ENCODE measurements around the gene SLC39A3.

Gene SLC39A3

DNA sequence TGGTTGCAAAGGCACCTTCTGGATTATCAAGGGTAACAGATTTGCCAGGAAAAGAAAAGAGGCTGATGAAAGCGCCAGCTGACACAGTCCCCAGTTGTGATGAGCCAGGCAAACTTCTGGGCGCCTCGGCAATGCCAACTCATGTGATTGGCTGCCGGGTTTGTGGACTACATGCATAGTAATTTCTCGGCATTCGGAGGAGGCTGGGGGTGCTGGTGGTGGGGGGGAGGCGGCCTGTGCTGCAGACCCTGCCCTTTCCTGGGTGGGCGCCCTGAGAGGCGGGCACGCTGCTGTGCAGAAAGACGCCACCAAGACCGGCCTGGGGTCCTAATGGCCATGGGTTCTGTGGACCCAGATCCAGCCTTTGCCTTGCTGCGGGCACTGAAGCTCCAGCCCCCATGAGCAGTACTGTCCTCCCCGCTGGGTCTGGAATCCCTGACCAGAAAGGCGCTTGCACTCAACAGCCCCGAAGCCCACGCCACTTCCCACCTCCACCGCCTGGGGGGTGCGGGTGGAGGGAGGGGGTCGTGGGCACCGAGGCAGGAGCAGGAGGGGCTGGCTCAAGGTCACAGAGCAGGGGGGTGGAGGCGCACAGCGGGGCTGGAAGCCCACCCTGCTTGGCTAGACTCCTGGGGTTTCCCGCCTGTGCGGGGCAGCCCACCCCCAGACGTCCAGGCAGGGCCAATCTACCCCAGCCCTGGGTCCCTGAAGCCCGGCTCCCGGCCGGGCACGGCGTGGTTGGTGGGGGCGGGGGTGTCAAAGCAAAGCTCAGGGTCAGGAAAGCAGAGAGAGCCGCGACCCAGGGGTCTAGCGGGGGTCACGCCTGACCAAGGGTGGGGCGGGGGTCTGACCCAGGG, 19.7 kb downstream of the SLC39A3 start:
- Histone ChIP-seq H3K4me3 (ENCODE audit: insufficient read length, low read depth) (peak overlapping the region; percentile 58), H3K9ac (ENCODE audit: insufficient read length, low read depth) (peak overlapping the region; percentile 85), H3K9me3 (ENCODE audit: insufficient read depth, low read length) (peaks cover 8% of the 10 kb centered on the region; the same call in 1 of the 2 replicates), H3K36me3 (ENCODE audit: insufficient read depth, insufficient read length, low read length) (peaks cover 9% of the 10 kb centered on the region), H3K4me1 (ENCODE audit: insufficient read depth, insufficient read length) (peaks cover 19% of the 10 kb centered on the region), H3K27me3 (ENCODE audit: insufficient read depth, insufficient read length) (no peaks in the 10 kb centered on the region)
- DNase-seq (ENCODE audit: low read depth, low spot score): no peak
- TF ChIP-seq ZNF274 (IDR thresholded peaks at IDR 0.05; ENCODE audit: low read depth, low read length) (no peak), SUZ12 (IDR thresholded peaks at IDR 0.05; ENCODE audit: extremely low read depth, insufficient read depth, insufficient read length) (no peak), YY1 (IDR thresholded peaks at IDR 0.05; ENCODE audit: insufficient read depth, insufficient read length) (no peak)

DNA sequence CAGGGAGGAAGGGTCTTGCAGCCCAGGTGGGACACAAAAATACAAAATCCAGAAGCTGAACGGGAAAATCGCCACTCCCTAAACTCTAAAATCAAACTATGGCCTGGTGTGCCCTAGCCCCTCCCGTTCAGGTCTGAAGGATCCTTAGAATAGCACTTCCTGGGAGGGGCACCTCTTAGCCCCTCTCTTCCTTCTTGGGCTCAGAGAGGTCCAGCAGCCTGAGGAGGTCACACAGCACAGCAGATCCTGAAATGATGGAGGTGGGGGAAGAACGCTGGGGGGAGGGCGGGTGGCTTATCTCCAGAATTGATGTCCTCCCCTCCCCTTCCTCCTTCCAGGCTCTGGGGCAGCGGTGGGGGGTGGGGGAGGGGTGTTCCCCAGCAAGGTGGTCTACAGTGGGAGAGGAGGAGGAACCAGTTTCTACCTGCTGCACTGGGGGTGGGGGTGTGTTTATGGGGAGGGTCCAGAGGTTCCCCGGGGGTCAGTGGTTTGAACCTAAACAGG, 20.5 kb downstream of the SLC39A3 start:
- Histone ChIP-seq H3K4me3 (ENCODE audit: insufficient read length, low read depth) (no peak overlapping the region), H3K9me3 (ENCODE audit: insufficient read depth, low read length) (peaks cover 10% of the 10 kb centered on the region; the same call in 1 of the 2 replicates), H3K9ac (ENCODE audit: insufficient read length, low read depth) (no peak overlapping the region), H3K27me3 (ENCODE audit: insufficient read depth, insufficient read length) (no peaks in the 10 kb centered on the region), H3K4me1 (ENCODE audit: insufficient read depth, insufficient read length) (peaks cover 19% of the 10 kb centered on the region), H3K36me3 (ENCODE audit: insufficient read depth, insufficient read length, low read length) (peaks cover 9% of the 10 kb centered on the region)
- no peak for TF ChIP-seq SUZ12 (IDR thresholded peaks at IDR 0.05; ENCODE audit: extremely low read depth, insufficient read depth, insufficient read length)
- no peak for TF ChIP-seq ZNF274 (IDR thresholded peaks at IDR 0.05; ENCODE audit: low read depth, low read length)
- no peak for TF ChIP-seq YY1 (IDR thresholded peaks at IDR 0.05; ENCODE audit: insufficient read depth, insufficient read length)
- DNase-seq (ENCODE audit: low read depth, low spot score): no peak

DNA sequence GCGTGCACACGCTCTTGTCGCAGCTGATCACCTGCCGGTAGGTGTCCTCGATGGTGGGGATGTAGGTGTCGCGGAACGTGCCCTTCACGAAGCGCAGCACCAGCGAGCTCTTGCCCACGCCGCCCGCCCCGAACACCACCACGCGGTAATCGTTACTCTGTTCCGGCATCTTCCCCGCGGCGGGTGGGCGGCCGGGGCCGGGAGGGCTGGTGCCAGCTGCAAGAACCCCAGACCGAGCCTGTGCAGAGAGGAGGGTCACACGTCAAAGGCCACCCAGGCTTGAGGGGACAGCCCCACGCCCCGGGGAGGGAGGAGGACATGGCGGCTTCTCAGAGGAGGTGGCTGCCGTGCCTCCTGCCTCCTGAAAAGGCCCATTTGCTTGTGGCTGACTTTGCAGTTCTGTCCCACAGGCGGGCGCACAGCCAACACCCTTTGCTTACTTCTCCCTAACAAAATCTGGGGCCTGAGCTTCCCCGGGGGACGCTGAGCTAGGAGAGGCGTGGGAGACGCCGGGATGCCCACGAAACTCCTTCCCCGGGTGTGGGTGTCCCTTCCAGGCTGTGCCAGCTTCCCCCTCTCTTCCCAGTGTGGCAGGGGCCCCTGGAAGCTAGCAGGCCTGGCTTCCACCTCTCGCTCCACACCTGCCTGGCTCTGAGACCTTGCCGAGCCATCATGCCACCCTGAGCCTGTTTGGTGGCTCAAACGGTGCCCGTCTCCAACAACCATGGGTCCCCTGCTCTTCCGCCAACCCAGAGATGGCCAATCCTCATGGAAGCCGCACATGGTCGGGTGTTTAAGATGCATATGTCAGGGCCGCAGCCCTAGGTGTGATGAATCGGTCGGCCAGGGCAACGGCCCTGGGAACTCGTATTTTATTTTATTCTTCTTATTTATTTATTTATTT, 21.9 kb downstream of the SLC39A3 start:
- Histone ChIP-seq H3K36me3 (ENCODE audit: insufficient read depth, insufficient read length, low read length) (peaks cover 9% of the 10 kb centered on the region), H3K4me3 (ENCODE audit: insufficient read length, low read depth) (no peak overlapping the region), H3K9ac (ENCODE audit: insufficient read length, low read depth) (no peak overlapping the region), H3K9me3 (ENCODE audit: insufficient read depth, low read length) (peaks cover 10% of the 10 kb centered on the region; the same call in 1 of the 2 replicates), H3K4me1 (ENCODE audit: insufficient read depth, insufficient read length) (peaks cover 6% of the 10 kb centered on the region), H3K27me3 (ENCODE audit: insufficient read depth, insufficient read length) (no peaks in the 10 kb centered on the region)
- no peak for DNase-seq (ENCODE audit: low read depth, low spot score)
- no peak for TF ChIP-seq YY1 (IDR thresholded peaks at IDR 0.05; ENCODE audit: insufficient read depth, insufficient read length)
- TF ChIP-seq ZNF274 (IDR thresholded peaks at IDR 0.05; ENCODE audit: low read depth, low read length): no peak
- TF ChIP-seq SUZ12 (IDR thresholded peaks at IDR 0.05; ENCODE audit: extremely low read depth, insufficient read depth, insufficient read length): no peak

DNA sequence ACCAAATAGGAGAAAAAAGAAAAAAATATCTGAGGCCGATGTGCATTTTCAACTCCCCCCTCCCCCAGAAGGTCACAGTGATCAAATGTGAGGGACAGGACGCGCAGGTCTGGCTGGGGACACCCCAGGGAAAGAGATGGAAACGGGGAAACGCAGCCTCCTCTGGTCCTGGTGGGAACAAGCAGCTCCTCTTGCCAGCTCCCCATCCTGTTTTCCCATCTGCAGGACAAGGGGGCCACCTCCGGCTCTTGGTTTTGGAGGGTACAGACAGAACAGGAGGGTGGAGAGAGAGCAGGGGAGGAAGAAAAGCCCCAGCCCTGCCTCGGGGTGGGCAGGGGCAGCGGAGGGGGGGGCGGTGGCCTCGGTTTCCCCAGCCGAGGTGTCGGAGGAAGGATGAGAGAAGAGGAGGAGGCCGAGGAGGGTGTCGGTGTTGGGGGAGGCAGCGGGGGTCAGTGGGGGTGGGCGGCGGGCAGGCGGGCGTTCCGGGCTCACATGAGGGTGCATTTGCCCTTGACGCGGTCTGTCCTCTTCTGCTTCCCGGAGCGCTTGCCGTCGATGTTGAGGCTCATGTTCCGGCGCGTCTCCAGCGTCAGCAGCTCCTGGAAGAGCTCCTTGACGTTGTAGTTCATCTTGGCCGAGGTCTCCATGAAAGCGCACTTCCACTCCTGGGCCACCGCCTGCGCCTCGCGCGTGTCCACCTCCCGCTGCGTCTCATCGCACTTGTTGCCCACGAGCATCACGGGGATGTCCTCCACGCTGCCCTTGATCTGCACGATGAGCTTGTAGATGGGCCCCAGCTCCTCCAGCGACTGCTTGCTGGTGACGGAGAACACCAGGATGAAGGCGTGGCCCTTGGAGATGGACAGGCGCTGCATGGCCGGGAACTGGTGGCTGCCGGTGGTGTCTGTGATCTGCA, 22.8 kb downstream of the SLC39A3 start:
- Histone ChIP-seq H3K27me3 (ENCODE audit: insufficient read depth, insufficient read length) (no peaks in the 10 kb centered on the region), H3K36me3 (ENCODE audit: insufficient read depth, insufficient read length, low read length) (peaks cover 9% of the 10 kb centered on the region), H3K4me3 (ENCODE audit: insufficient read length, low read depth) (no peak overlapping the region), H3K4me1 (ENCODE audit: insufficient read depth, insufficient read length) (no peaks in the 10 kb centered on the region), H3K9me3 (ENCODE audit: insufficient read depth, low read length) (peaks cover 10% of the 10 kb centered on the region; the same call in 1 of the 2 replicates), H3K9ac (ENCODE audit: insufficient read length, low read depth) (no peak overlapping the region)
- no peak for DNase-seq (ENCODE audit: low read depth, low spot score)
- TF ChIP-seq SUZ12 (IDR thresholded peaks at IDR 0.05; ENCODE audit: extremely low read depth, insufficient read depth, insufficient read length) (no peak), YY1 (IDR thresholded peaks at IDR 0.05; ENCODE audit: insufficient read depth, insufficient read length) (no peak), ZNF274 (IDR thresholded peaks at IDR 0.05; ENCODE audit: low read depth, low read length) (no peak)

DNA sequence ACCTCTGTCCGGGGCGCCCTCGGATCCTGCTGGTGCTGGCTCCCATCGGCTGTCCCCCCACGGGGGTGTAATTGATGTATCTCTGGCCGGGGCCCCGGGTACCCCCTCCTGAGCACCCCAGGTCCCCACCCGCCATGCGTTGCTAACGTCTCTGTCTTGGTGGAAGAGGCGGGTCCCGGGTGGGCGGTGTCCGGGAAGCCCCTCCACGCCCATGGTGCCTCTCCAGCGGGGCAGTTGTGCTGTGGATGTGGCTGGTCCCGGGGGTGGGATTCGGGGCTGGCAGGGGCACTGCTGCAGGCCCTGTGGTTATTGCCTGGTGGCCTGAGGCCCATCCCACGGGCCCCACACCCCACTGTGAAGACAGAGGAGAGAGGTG, 23.6 kb downstream of the SLC39A3 start:
- H3K4me3 ChIP-seq (ENCODE audit: insufficient read length, low read depth): no peak overlapping the region
- H3K36me3 ChIP-seq (ENCODE audit: insufficient read depth, insufficient read length, low read length): peaks cover 9% of the 10 kb centered on the region
- TF ChIP-seq ZNF274 (IDR thresholded peaks at IDR 0.05; ENCODE audit: low read depth, low read length) (no peak), YY1 (IDR thresholded peaks at IDR 0.05; ENCODE audit: insufficient read depth, insufficient read length) (no peak), SUZ12 (IDR thresholded peaks at IDR 0.05; ENCODE audit: extremely low read depth, insufficient read depth, insufficient read length) (no peak)
- H3K27me3 ChIP-seq (ENCODE audit: insufficient read depth, insufficient read length): no peaks in the 10 kb centered on the region
- DNase-seq (ENCODE audit: low read depth, low spot score): no peak
- peaks cover 3% of the 10 kb centered on the region for H3K4me1 ChIP-seq (ENCODE audit: insufficient read depth, insufficient read length)
- no peak overlapping the region for H3K9ac ChIP-seq (ENCODE audit: insufficient read length, low read depth)
- peaks cover 10% of the 10 kb centered on the region; the same call in 1 of the 2 replicates for H3K9me3 ChIP-seq (ENCODE audit: insufficient read depth, low read length)

DNA sequence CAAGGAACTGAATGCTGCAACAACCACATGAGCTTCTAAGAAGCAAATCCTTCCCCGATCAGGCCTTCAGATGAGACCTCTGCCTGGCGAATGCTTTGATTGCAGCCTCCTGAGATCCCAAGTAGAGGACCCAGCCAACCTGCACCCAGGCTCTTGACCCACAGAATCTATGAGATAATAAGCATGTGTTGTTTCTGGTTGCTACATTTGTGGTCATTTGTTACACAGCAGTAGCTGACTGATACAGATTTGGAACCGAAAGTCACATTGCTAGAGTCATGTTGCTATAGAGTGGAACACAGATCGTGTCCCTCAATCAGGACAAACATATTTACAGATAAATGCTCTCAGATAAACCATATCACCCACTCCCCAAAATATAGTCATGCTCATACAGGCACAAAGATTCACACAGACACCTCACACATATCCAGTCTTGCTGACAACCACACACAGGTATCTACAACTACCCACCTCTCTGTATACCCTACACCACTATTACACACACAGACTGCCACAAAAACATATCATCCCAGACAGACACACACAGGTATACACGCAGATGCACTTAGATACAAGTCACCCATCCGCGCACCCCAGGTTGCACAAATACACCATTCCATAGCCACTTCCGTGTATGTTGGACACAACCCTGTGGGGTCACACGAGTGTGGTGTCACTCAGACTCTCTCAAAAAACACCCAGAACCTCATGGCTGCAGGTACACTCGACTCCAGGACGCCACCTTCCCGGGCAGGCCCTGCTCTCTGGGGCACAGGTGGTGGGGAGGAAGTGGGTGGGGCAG, 24.1 kb downstream of the SLC39A3 start:
- TF ChIP-seq SUZ12 (IDR thresholded peaks at IDR 0.05; ENCODE audit: extremely low read depth, insufficient read depth, insufficient read length) (no peak), ZNF274 (IDR thresholded peaks at IDR 0.05; ENCODE audit: low read depth, low read length) (no peak), YY1 (IDR thresholded peaks at IDR 0.05; ENCODE audit: insufficient read depth, insufficient read length) (no peak)
- Histone ChIP-seq H3K4me1 (ENCODE audit: insufficient read depth, insufficient read length) (peaks cover 4% of the 10 kb centered on the region), H3K9me3 (ENCODE audit: insufficient read depth, low read length) (peaks cover 10% of the 10 kb centered on the region; the same call in 1 of the 2 replicates), H3K9ac (ENCODE audit: insufficient read length, low read depth) (no peak overlapping the region), H3K36me3 (ENCODE audit: insufficient read depth, insufficient read length, low read length) (peaks cover 9% of the 10 kb centered on the region), H3K4me3 (ENCODE audit: insufficient read length, low read depth) (no peak overlapping the region), H3K27me3 (ENCODE audit: insufficient read depth, insufficient read length) (no peaks in the 10 kb centered on the region)
- DNase-seq (ENCODE audit: low read depth, low spot score): no peak

All from NT2/D1 (cell line).